T follicular helper cell (primary cell): ENCODE data around the gene FIBP.
"Not testable (repeated sequence)": the region's sequence is repeated elsewhere in the genome, so short reads cannot be mapped to it uniquely, and the experiment has no call there.

Source experiments
- DNase-seq: peaks from one replicate; pipeline ENCODE4 v3.0.0-alpha.2; 2020; ENCODE audit warnings: low read depth

FIBP gene

GRCh38 chr11:65915101-65915820, 27.0 kb upstream of the FIBP start:
- no peak for DNase-seq

- DNase-seq = no peak
Measured at GRCh38 chr11:65912845-65913244, 24.6 kb upstream of the FIBP start.

- DNase-seq = no peak
Measured at GRCh38 chr11:65911682-65912568, 23.7 kb upstream of the FIBP start.

GRCh38 chr11:65907878-65908277, 19.6 kb upstream of the FIBP start:
- no peak for DNase-seq

- no peak for DNase-seq
Measured at GRCh38 chr11:65906602-65907001, 18.3 kb upstream of the FIBP start.

- no peak for DNase-seq
Measured at GRCh38 chr11:65903715-65904114, 15.4 kb upstream of the FIBP start.

- DNase-seq = no peak
Measured at GRCh38 chr11:65903068-65903481, 14.8 kb upstream of the FIBP start.

- DNase-seq = no peak
Measured at GRCh38 chr11:65900899-65901180, 12.6 kb upstream of the FIBP start.

- peak; percentile 93 for DNase-seq
Measured at GRCh38 chr11:65900125-65900898, 12.0 kb upstream of the FIBP start, which contains the start of gene FOSL1. TSS of gene FOSL1 (minus strand) at chr11:65900388. CDS start at chr11:65900339, 49 bp downstream.

GRCh38 chr11:65899356-65900124, 11.3 kb upstream of the FIBP start:
- peak; percentile 39 for DNase-seq

- DNase-seq = no peak
Measured at GRCh38 chr11:65898656-65899355, 10.5 kb upstream of the FIBP start.

- DNase-seq = no peak
Measured at GRCh38 chr11:65897020-65897471, 8.8 kb upstream of the FIBP start.

GRCh38 chr11:65896034-65896999, 8.0 kb upstream of the FIBP start:
- no peak for DNase-seq

- DNase-seq = no peak
Measured at GRCh38 chr11:65895482-65895981, 7.3 kb upstream of the FIBP start.

- no peak for DNase-seq
Measured at GRCh38 chr11:65894034-65894591, 5.8 kb upstream of the FIBP start.

- DNase-seq = no peak
Measured at GRCh38 chr11:65892661-65893317, 4.5 kb upstream of the FIBP start.

GRCh38 chr11:65892137-65892540, 3.9 kb upstream of the FIBP start:
- not testable (repeated sequence) for DNase-seq

GRCh38 chr11:65891219-65892136, 3.2 kb upstream of the FIBP start:
- DNase-seq = no peak
